ENCODE measurements around the gene BRI3. TPM values are rescaled to one million over a fixed set of nuclear protein-coding genes. Genes with fewer than 3 reads are reported as not detected.

Gene BRI3
- total RNA-seq, 4 donors from 2014 or later, result 39.0 to 51.4 (median 45.5) TPM

DNA sequence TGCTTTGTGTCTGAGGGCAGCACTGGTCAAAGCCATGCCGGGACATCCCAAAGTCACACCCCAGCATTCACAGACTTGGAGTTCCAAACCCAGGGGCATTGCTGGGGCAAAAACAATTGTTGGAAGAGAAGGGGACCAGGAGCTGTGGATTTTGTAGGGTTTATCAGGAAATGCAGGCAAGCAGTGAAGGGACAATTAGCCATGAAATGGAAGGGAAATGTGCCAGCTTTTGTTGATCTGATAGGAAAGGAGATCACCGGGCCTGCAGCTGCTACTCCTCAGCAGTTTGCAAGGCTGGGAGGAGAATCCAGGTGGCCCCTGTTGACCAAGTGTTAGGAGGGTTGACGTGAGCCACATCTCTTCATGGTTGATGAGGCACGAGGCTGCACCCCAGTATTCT, 2.5 kb upstream of the BRI3 start:
- no peak overlapping the region for H3K4me3 ChIP-seq
- 68 to 74% methylated on average over 3 of the region's 4 CpGs for WGBS, 2 donors (ENCODE audit: low coverage in 1 of 2)
- ATAC-seq, result no peak
- TF ChIP-seq POLR2AphosphoS5 (IDR thresholded peaks at IDR 0.05) (no peak), POLR2A (IDR thresholded peaks at IDR 0.05) (no peak), EP300 (IDR thresholded peaks at IDR 0.05) (no peak), CTCF (IDR thresholded peaks at IDR 0.05) (no peak)
- no peaks in the 10 kb centered on the region for H3K36me3 ChIP-seq
- H3K9me3 ChIP-seq, result no peaks in the 10 kb centered on the region
- H3K27ac ChIP-seq, result no peak overlapping the region
- H3K4me1 ChIP-seq, result peaks cover 0 to 39% (median 19%) of the 10 kb centered on the region in 3 donors
- no peaks in the 10 kb centered on the region for H3K27me3 ChIP-seq

- TF ChIP-seq CTCF (IDR thresholded peaks at IDR 0.05) (no peak), POLR2A (IDR thresholded peaks at IDR 0.05) (no peak)
- peak overlapping the region in 1 of 2 donors; percentile 99 for H3K4me3 ChIP-seq
- no peaks in the 10 kb centered on the region for H3K27me3 ChIP-seq
- H3K36me3 ChIP-seq, result no peaks in the 10 kb centered on the region
- H3K9me3 ChIP-seq, result no peaks in the 10 kb centered on the region
- H3K27ac ChIP-seq, result peak overlapping the region in 3 of 4 donors; percentile 93 to 99 (median 96)
- peaks cover 2 to 52% (median 33%) of the 10 kb centered on the region in 3 donors for H3K4me1 ChIP-seq
- WGBS, 2 donors (ENCODE audit: low coverage in 1 of 2), result 32 to 34% methylated on average over 6 of the region's 7 CpGs
- no peak for ATAC-seq
Measured at GRCh38 chr7:98280296-98280695, 1.2 kb upstream of the BRI3 start.

DNA sequence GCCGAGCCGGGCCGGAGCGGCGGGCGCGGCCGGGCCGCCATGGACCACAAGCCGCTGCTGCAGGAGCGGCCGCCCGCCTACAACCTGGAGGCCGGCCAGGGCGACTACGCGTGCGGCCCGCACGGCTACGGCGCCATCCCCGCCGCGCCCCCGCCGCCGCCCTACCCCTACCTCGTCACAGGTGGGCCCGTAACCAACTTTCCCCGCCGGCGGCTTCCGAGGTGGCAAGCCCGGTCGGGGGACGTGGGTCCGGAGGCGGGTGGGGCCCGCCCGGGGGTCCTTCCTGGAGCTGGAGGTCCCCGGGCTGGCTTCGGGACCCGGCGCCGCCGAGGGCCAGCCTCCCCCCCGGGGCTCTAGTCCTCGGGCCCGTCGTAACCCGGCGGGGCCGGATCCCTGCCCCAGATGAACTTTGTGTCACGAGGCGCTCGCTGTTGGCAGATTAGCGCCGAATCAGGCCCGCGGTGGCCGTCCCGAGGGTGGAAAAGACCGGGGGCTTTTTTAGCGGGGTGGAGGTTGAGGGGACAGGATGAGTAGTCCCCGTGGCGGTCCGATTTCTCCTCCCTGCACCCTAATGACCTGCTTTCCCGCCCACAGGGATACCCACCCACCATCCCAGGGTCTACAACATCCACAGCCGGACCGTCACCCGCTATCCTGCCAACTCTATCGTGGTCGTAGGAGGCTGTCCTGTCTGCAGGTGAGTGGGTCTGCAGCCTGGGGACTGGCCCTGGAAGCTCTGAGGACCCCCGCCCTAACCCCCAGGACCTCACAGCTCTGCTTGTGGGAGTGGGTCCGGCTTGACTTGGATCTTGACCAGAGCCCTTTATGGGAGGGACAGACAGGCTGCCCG, 496 bp downstream of the BRI3 start:
- no CpG with 5 or more reads among the region's 77 CpGs for WGBS, 2 donors (ENCODE audit: low coverage in 1 of 2)
- TF ChIP-seq CTCF (IDR thresholded peaks at IDR 0.05) (no peak), POLR2A (IDR thresholded peaks at IDR 0.05) (no peak), POLR2AphosphoS5 (IDR thresholded peaks at IDR 0.05) (no peak), EP300 (IDR thresholded peaks at IDR 0.05) (no peak)
- peak; percentile 38 for ATAC-seq
- Histone ChIP-seq H3K4me3 (peak overlapping the region; percentile 75 to 99), H3K27me3 (no peaks in the 10 kb centered on the region), H3K4me1 (peaks cover 9 to 61% (median 46%) of the 10 kb centered on the region in 3 donors), H3K27ac (peak overlapping the region; percentile 70 to 99 (median 94)), H3K36me3 (peaks cover 0 to 5% of the 10 kb centered on the region in 2 donors), H3K9me3 (no peaks in the 10 kb centered on the region)

DNA sequence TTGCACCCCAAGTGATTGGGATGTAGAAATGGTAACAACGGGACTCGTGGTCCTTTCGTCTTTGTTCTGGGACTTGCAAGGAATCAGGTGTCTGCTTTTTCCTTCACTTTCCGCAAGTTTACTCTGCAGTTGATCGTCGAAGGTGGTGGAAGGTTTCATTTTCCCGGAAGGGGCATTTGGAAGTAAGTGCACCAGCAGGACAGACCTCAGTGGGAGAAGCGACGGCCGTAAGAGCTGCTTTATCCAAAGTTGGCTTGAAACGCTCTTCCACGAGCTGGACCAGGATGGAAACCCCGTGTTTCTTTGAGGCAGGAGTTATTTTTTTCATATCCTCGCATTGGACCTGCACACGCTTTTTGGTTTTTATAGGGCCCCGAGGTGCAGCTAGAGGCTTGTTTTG, 1.2 kb downstream of the BRI3 start:
- peaks cover 9 to 64% (median 54%) of the 10 kb centered on the region in 3 donors for H3K4me1 ChIP-seq
- no peaks in the 10 kb centered on the region for H3K9me3 ChIP-seq
- TF ChIP-seq EP300 (IDR thresholded peaks at IDR 0.05) (no peak), CTCF (IDR thresholded peaks at IDR 0.05) (no peak), POLR2A (IDR thresholded peaks at IDR 0.05) (no peak), POLR2AphosphoS5 (IDR thresholded peaks at IDR 0.05) (no peak)
- no peak for ATAC-seq
- WGBS, 2 donors (ENCODE audit: low coverage in 1 of 2), result 13 to 22% methylated on average over 3 to 9 of the region's 16 CpGs
- H3K4me3 ChIP-seq, result peak overlapping the region; percentile 75 to 99
- peaks cover 0 to 12% of the 10 kb centered on the region in 2 donors for H3K36me3 ChIP-seq
- no peaks in the 10 kb centered on the region for H3K27me3 ChIP-seq
- H3K27ac ChIP-seq, result peak overlapping the region in 3 of 4 donors; percentile 93 to 99 (median 96)
